IMR-90 (cell line): ENCODE data around the gene ERBB4. TPM values are rescaled to one million over a fixed set of nuclear protein-coding genes. Genes with fewer than 3 reads are reported as not detected.
A peak's percentile ranks its signal among the peaks of the same experiment; 100 is the strongest.

ENCODE experiments used
- ATAC-seq: fragments of 200-7000 bp; cut with Tn5 transposase; 2 replicates; pipeline ENCODE4 v1.9.1; 2020; ENCODE audit warnings: low read depth, mild to moderate bottlenecking, moderate library complexity
- BruUV-seq: library from RNA; stranded (reverse); fragments of 400-500 nt; replicated peaks from 2 replicates; lab custom pipeline; 2021; lab: Mats Ljungman, UMichigan
- CTCF ChIA-PET: fragments of 300-600 bp; formaldehyde crosslinking; extraction: SDS; loops from one replicate; lab custom pipeline; 2021; ENCODE audit warnings: antibody characterized with exemption; lab: Yijun Ruan, JAX
- POLR2A ChIA-PET: fragments of 300-600 bp; sonication (Branson Sonifier 250); formaldehyde crosslinking; loops from one replicate; lab custom pipeline; 2022; ENCODE audit warnings: antibody characterized with exemption; ENCODE audit not compliant: unreplicated experiment; lab: Charles Lee
- DNase-seq: peaks from one replicate; pipeline ENCODE4 v3.0.0; 2013
- H2AFZ ChIP-seq: replicated peaks from 2 replicates; pipeline ENCODE3; 2013; ENCODE audit warnings: low read length, mild to moderate bottlenecking; ENCODE audit not compliant: poor library complexity
- H2AK5ac ChIP-seq: 2 replicates; pipeline ENCODE4 v1.6.1; 2013; ENCODE audit warnings: low read depth, low read length, inconsistent platforms
- H2AK9ac ChIP-seq: replicated peaks from 2 replicates; pipeline ENCODE3; 2013; ENCODE audit warnings: mild to moderate bottlenecking, low read depth, low read length, moderate library complexity; ENCODE audit not compliant: poor library complexity
- H2BK120ac ChIP-seq: 2 replicates; pipeline ENCODE4 v1.6.1; 2013; ENCODE audit warnings: low read depth, low read length, inconsistent platforms
- H2BK15ac ChIP-seq: 3 replicates; pipeline ENCODE4 v1.6.1; 2013; ENCODE audit warnings: low read depth, low read length, inconsistent platforms
- H2BK20ac ChIP-seq: 2 replicates; pipeline ENCODE4 v1.6.1; 2013; ENCODE audit warnings: low read depth, mild to moderate bottlenecking, inconsistent platforms, low read length, moderate library complexity
- H2BK5ac ChIP-seq: 2 replicates; pipeline ENCODE4 v1.6.1; 2013; ENCODE audit warnings: mild to moderate bottlenecking, low read depth, low read length, inconsistent platforms; ENCODE audit not compliant: poor library complexity, severe bottlenecking
- H3K14ac ChIP-seq: replicated peaks from 2 replicates; pipeline ENCODE4 v1.6.1; 2013; ENCODE audit warnings: low read depth, low read length, inconsistent platforms
- H3K18ac ChIP-seq: 2 replicates; pipeline ENCODE4 v1.6.1; 2013; ENCODE audit warnings: low read depth, low read length, control low read depth
- H3K23ac ChIP-seq: 2 replicates; pipeline ENCODE4 v1.6.1; 2013; ENCODE audit warnings: low read depth, low read length, inconsistent platforms
- H3K27ac ChIP-seq: 2 replicates; pipeline ENCODE4 v1.5.1; 2013; ENCODE audit warnings: mild to moderate bottlenecking, control low read depth, low read length; ENCODE audit not compliant: insufficient read depth
- H3K27me3 ChIP-seq: 2 replicates; pipeline ENCODE4 v1.6.1; 2013; ENCODE audit warnings: low read length; ENCODE audit not compliant: control insufficient read depth, insufficient read depth
- H3K36me3 ChIP-seq: 2 replicates; pipeline ENCODE4 v1.6.1; 2013; ENCODE audit warnings: low read length, mixed read lengths; ENCODE audit not compliant: control insufficient read depth, insufficient read depth
- H3K4ac ChIP-seq: 2 replicates; pipeline ENCODE4 v1.6.1; 2013; ENCODE audit warnings: low read depth, low read length, inconsistent platforms
- H3K4me1 ChIP-seq: 2 replicates; pipeline ENCODE4 v1.6.1; 2013; ENCODE audit warnings: low read length, mixed read lengths; ENCODE audit not compliant: control insufficient read depth, insufficient read depth
- H3K4me2 ChIP-seq: 2 replicates; pipeline ENCODE4 v1.6.1; 2013; ENCODE audit warnings: low read depth, mild to moderate bottlenecking, control low read depth, low read length, moderate library complexity
- H3K4me3 ChIP-seq: 2 replicates; pipeline ENCODE4 v1.5.1; 2013; ENCODE audit warnings: low read depth, mild to moderate bottlenecking, control low read depth, low read length, moderate library complexity; ENCODE audit not compliant: insufficient read depth
- H3K56ac ChIP-seq: 2 replicates; pipeline ENCODE4 v1.6.1; 2013; ENCODE audit warnings: low read length, inconsistent platforms; ENCODE audit not compliant: insufficient read depth; ENCODE audit errors: extremely low read depth
- H3K79me1 ChIP-seq, 2 experiments: 2 replicates each; pipeline ENCODE4 v1.6.1; 2013; ENCODE audit warnings: low read length in 2 of 2, inconsistent platforms in 1 of 2, low read depth in 1 of 2
- H3K9ac ChIP-seq: 2 replicates; pipeline ENCODE4 v1.6.1; 2013; ENCODE audit warnings: low read depth, low read length, control low read depth
- H3K9me1 ChIP-seq: 2 replicates; pipeline ENCODE4 v1.6.1; 2013; ENCODE audit warnings: low read length, inconsistent platforms; ENCODE audit not compliant: insufficient read depth
- H3K9me3 ChIP-seq: 2 replicates; pipeline ENCODE4 v1.6.1; 2013; ENCODE audit warnings: low read length; ENCODE audit not compliant: control insufficient read depth, insufficient read depth
- H4K20me1 ChIP-seq: 2 replicates; pipeline ENCODE4 v1.6.1; 2013; ENCODE audit warnings: low read length, inconsistent platforms; ENCODE audit not compliant: insufficient read depth
- H4K5ac ChIP-seq: 2 replicates; pipeline ENCODE4 v1.6.1; 2013; ENCODE audit warnings: mild to moderate bottlenecking, low read depth, low read length, control low read depth
- H4K8ac ChIP-seq, 2 experiments: 2 replicates each; pipeline ENCODE4 v1.6.1; 2013; ENCODE audit warnings: low read depth in 2 of 2, low read length in 2 of 2, control low read depth in 1 of 2, inconsistent platforms in 1 of 2
- H4K91ac ChIP-seq: 2 replicates; pipeline ENCODE4 v1.6.1; 2013; ENCODE audit warnings: low read depth, low read length, inconsistent platforms; ENCODE audit not compliant: insufficient read depth
- BHLHE40 ChIP-seq: fragments of 150-350 bp; IDR thresholded peaks from 2 replicates; pipeline ENCODE4 v1.6.1; 2016; ENCODE audit warnings: mild to moderate bottlenecking, low read depth, low read length
- CEBPB ChIP-seq: IDR thresholded peaks from 2 replicates; pipeline ENCODE4 v1.6.1; 2012; ENCODE audit warnings: low read depth, low read length, improper control_type of control experiment
- CHD1 ChIP-seq: IDR thresholded peaks from 2 replicates; pipeline ENCODE4 v1.6.1; 2012; ENCODE audit warnings: low read depth, low read length, improper control_type of control experiment
- CTCF ChIP-seq: conservative IDR thresholded peaks from 2 replicates; pipeline ENCODE4 v1.5.1; 2012; ENCODE audit warnings: mild to moderate bottlenecking, low read depth, low read length, improper control_type of control experiment
- ELK1 ChIP-seq: fragments of 150-350 bp; IDR thresholded peaks from 2 replicates; pipeline ENCODE4 v1.6.1; 2016; ENCODE audit warnings: low read depth, mild to moderate bottlenecking, low read length, moderate library complexity, borderline replicate concordance
- FOS ChIP-seq: fragments of 150-350 bp; IDR thresholded peaks from 2 replicates; pipeline ENCODE4 v1.6.1; 2016; ENCODE audit warnings: low read depth, low read length
- MAFK ChIP-seq: IDR thresholded peaks from 2 replicates; pipeline ENCODE4 v1.6.1; 2012; ENCODE audit warnings: low read depth, low read length, improper control_type of control experiment
- MAZ ChIP-seq: IDR thresholded peaks from 2 replicates; pipeline ENCODE4 v1.6.1; 2012; ENCODE audit warnings: low read depth, mild to moderate bottlenecking, low read length, improper control_type of control experiment, moderate library complexity, borderline replicate concordance
- MXI1 ChIP-seq: IDR thresholded peaks from 2 replicates; pipeline ENCODE4 v1.6.1; 2012; ENCODE audit warnings: low read depth, mild to moderate bottlenecking, low read length, moderate library complexity, borderline replicate concordance
- NFE2L2 ChIP-seq: fragments of 150-350 bp; IDR thresholded peaks from 2 replicates; pipeline ENCODE4 v1.6.1; 2016; ENCODE audit warnings: low read depth, mild to moderate bottlenecking, low read length
- POLR2A ChIP-seq: IDR thresholded peaks from 2 replicates; pipeline ENCODE4 v1.6.1; 2012; ENCODE audit warnings: mild to moderate bottlenecking, low read depth, low read length
- RAD21 ChIP-seq: IDR thresholded peaks from 2 replicates; pipeline ENCODE4 v1.6.1; 2012; ENCODE audit warnings: low read length, improper control_type of control experiment
- RCOR1 ChIP-seq: IDR thresholded peaks from 2 replicates; pipeline ENCODE4 v1.6.1; 2012; ENCODE audit warnings: mild to moderate bottlenecking, low read length, improper control_type of control experiment; ENCODE audit not compliant: insufficient replicate concordance
- RFX5 ChIP-seq: IDR thresholded peaks from 2 replicates; pipeline ENCODE4 v1.8.0; 2012; ENCODE audit warnings: low read depth, mild to moderate bottlenecking, low read length, moderate library complexity
- SMC3 ChIP-seq: fragments of 150-350 bp; IDR thresholded peaks from 2 replicates; pipeline ENCODE4 v1.6.1; 2016; ENCODE audit warnings: low read depth, mild to moderate bottlenecking, antibody characterized with exemption, low read length, moderate library complexity
- USF2 ChIP-seq: fragments of 150-350 bp; IDR thresholded peaks from 2 replicates; pipeline ENCODE4 v1.6.1; 2017; ENCODE audit warnings: mild to moderate bottlenecking, antibody characterized with exemption, low read length, low read depth
- WGBS, 2 experiments: methylation state at CpG; one replicate each; pipeline versions ENCODE4 v1.1.5 to v1.1.7; 2013; ENCODE audit warnings: missing lambda C conversion rate in 2 of 2; ENCODE audit not compliant: insufficient read length in 1 of 2; ENCODE audit errors: extremely low coverage in 2 of 2; 5-methylcytosine and 5-hydroxymethylcytosine counted together
- dilution Hi-C: fragments of 300-500 bp; cut with HindIII; formaldehyde crosslinking; loops from one replicate; pipeline ENCODE4 v1.14.3; 2018; ENCODE audit warnings: low sequenced_read_pairs; ENCODE audit not compliant: unreplicated experiment
- in situ Hi-C: fragments of 300-500 bp; cut with MboI; formaldehyde crosslinking; loops from 3 replicates; pipeline ENCODE4 v1.14.3; 2019; ENCODE audit warnings: low sequenced_read_pairs, inconsistent platforms, mixed read lengths
- intact Hi-C: fragments of 100-400 bp; cut with micrococcal nuclease; formaldehyde crosslinking; loops from 2 replicates; pipeline ENCODE4 v1.10.0; 2022
- polyA plus RNA-seq, 3 experiments: library from polyadenylated mRNA; depleted of rRNA; stranded (reverse); fragments of >200 nt; gene quantifications; 2 replicates each; pipeline ENCODE4 v1.2.3, GENCODE V29; 2012; ENCODE audit warnings: low replicate concordance in 1 of 3
- total RNA-seq: library from RNA; depleted of rRNA; stranded (reverse); fragments of >200 nt; gene quantifications from 2 replicates; pipeline ENCODE4 v1.2.3, GENCODE V29; 2012

ERBB4 gene
- total and polyA plus RNA-seq, 2 of the 4 experiments (the other 2 are of a cell fraction): not detected

- peaks cover 2% of the 10 kb centered on the region; the same call in 1 of the 2 replicates for H3K4me1 ChIP-seq
- no peaks in the 10 kb centered on the region for H4K20me1 ChIP-seq
- TF ChIP-seq BHLHE40: no peak
- no peak for TF ChIP-seq FOS
- TF ChIP-seq POLR2A: no peak
- TF ChIP-seq USF2: no peak
- TF ChIP-seq CEBPB: no peak
- TF ChIP-seq MAZ: no peak
- TF ChIP-seq RFX5: no peak
- TF ChIP-seq CHD1: no peak
- TF ChIP-seq ELK1: no peak
- TF ChIP-seq CTCF: no peak
- no peak for TF ChIP-seq MXI1
- no peak for TF ChIP-seq MAFK
- no peak for TF ChIP-seq SMC3
- no peak for TF ChIP-seq NFE2L2
- TF ChIP-seq RCOR1: no peak
- no peak for TF ChIP-seq RAD21
- H3K36me3 ChIP-seq: no peaks in the 10 kb centered on the region
- no peak overlapping the region for H4K5ac ChIP-seq
- no peak overlapping the region for H3K14ac ChIP-seq
- intact Hi-C loops: no loop called here
- H4K91ac ChIP-seq: no peak overlapping the region
- no peak overlapping the region for H3K27ac ChIP-seq
- no peaks in the 10 kb centered on the region for H3K9me1 ChIP-seq
- H3K4me3 ChIP-seq: no peak overlapping the region
- H4K8ac ChIP-seq: peak overlapping the region in 1 of 2 experiments; percentile 0; a peak in 1 of 4 replicates
- WGBS, 2 experiments: no CpG with 5 or more reads among the region's 2 CpGs
- H2AK5ac ChIP-seq: no peak overlapping the region
- no peak overlapping the region for H2BK120ac ChIP-seq
- dilution Hi-C loops: no loop called here
- no peak overlapping the region for H3K4ac ChIP-seq
- no peaks in the 10 kb centered on the region for H3K9me3 ChIP-seq
- DNase-seq: peak; percentile 14
- in situ Hi-C loops: no loop called here
- no peak overlapping the region for H3K4me2 ChIP-seq
- no TSS peak for BruUV-seq
- ATAC-seq: no peak
- H3K27me3 ChIP-seq: no peaks in the 10 kb centered on the region
- no peak overlapping the region for H2BK5ac ChIP-seq
- no peak overlapping the region for H3K23ac ChIP-seq
- no peak overlapping the region for H2AFZ ChIP-seq
- H3K18ac ChIP-seq: no peak overlapping the region
- H3K56ac ChIP-seq: no peak overlapping the region
- POLR2A ChIA-PET: no interaction called here
- H2BK20ac ChIP-seq: no peak overlapping the region
- H3K79me1 ChIP-seq: no peaks in the 10 kb centered on the region
- H2AK9ac ChIP-seq: no peak overlapping the region
- CTCF ChIA-PET: no interaction called here
- H3K9ac ChIP-seq: no peak overlapping the region
- H2BK15ac ChIP-seq: no peak overlapping the region
Observed at GRCh38 chr2:211982162-211982561, 556.4 kb downstream of the ERBB4 start.
